ENCODE data around the gene TPCN1.

The TPCN1 gene

GRCh38 chr12:113184098-113184899 lies 37.0 kb upstream of the TPCN1 start:
- FAIRE-seq (no peak), DNase-seq (ENCODE audit: insufficient read length, low spot score) (no peak)
- TF ChIP-seq SPI1 (IDR thresholded peaks at IDR 0.05; ENCODE audit: low read depth, low read length) (0 out of 2 replicates have a peak, but pooled peaks have one; percentile 6), POLR2A (IDR thresholded peaks at IDR 0.05; ENCODE audit: low read depth, low read length) (no peak)

GRCh38 chr12:113184900-113185179 lies 36.4 kb upstream of the TPCN1 start:
- TF ChIP-seq POLR2AphosphoS5 (IDR thresholded peaks at IDR 0.05; ENCODE audit: low read depth, low read length) (no peak), TAF1 (IDR thresholded peaks at IDR 0.05; ENCODE audit: low read depth, low read length) (no peak)
- DNase-seq (ENCODE audit: insufficient read length, low spot score): peak; percentile 87
- FAIRE-seq: peak; percentile 91

- DNase-seq (ENCODE audit: insufficient read length, low spot score) (peak; percentile 63), FAIRE-seq (peak; percentile 90)
- peak; percentile 89 for TF ChIP-seq POLR2A (IDR thresholded peaks at IDR 0.05; ENCODE audit: low read depth, low read length)
- TF ChIP-seq SPI1 (IDR thresholded peaks at IDR 0.05; ENCODE audit: low read depth, low read length): no peak
- peak; percentile 80 for TF ChIP-seq POLR2AphosphoS5 (IDR thresholded peaks at IDR 0.05; ENCODE audit: low read depth, low read length)
- peak; percentile 86 for TF ChIP-seq TAF1 (IDR thresholded peaks at IDR 0.05; ENCODE audit: low read depth, low read length)
- no peak for TF ChIP-seq POU2F2 (IDR thresholded peaks at IDR 0.05; ENCODE audit: low read depth, low read length)
Measured at GRCh38 chr12:113185180-113186032, 35.9 kb upstream of the TPCN1 start, which contains the start of the genes DDX54 and RITA1. TSS of gene DDX54 (minus strand) at chr12:113185478. CDS start at chr12:113185451, 27 bp downstream. TSS of gene RITA1 (plus strand) at chr12:113185721. CDS start at chr12:113186747, 1,026 bp downstream.

GRCh38 chr12:113186033-113186365 lies 35.3 kb upstream of the TPCN1 start:
- no peak for TF ChIP-seq POLR2AphosphoS5 (IDR thresholded peaks at IDR 0.05; ENCODE audit: low read depth, low read length)
- TF ChIP-seq SPI1 (IDR thresholded peaks at IDR 0.05; ENCODE audit: low read depth, low read length): no peak
- TF ChIP-seq POLR2A (IDR thresholded peaks at IDR 0.05; ENCODE audit: low read depth, low read length): no peak
- no peak for FAIRE-seq
- no peak for DNase-seq (ENCODE audit: insufficient read length, low spot score)

GRCh38 chr12:113186666-113187325 lies 34.5 kb upstream of the TPCN1 start:
- FAIRE-seq (no peak), DNase-seq (ENCODE audit: insufficient read length, low spot score) (no peak)
- TF ChIP-seq PAX5 (IDR thresholded peaks at IDR 0.05; ENCODE audit: insufficient read depth, low read length, severe bottlenecking): no peak
- no peak for TF ChIP-seq TAF1 (IDR thresholded peaks at IDR 0.05; ENCODE audit: low read depth, low read length)
- no peak for TF ChIP-seq SPI1 (IDR thresholded peaks at IDR 0.05; ENCODE audit: low read depth, low read length)
- TF ChIP-seq POLR2A (IDR thresholded peaks at IDR 0.05; ENCODE audit: low read depth, low read length): no peak
- no peak for TF ChIP-seq POU2F2 (IDR thresholded peaks at IDR 0.05; ENCODE audit: low read depth, low read length)

GRCh38 chr12:113189361-113189760 lies 31.9 kb upstream of the TPCN1 start:
- TF ChIP-seq POU2F2 (IDR thresholded peaks at IDR 0.05; ENCODE audit: low read depth, low read length) (no peak), POLR2AphosphoS5 (IDR thresholded peaks at IDR 0.05; ENCODE audit: low read depth, low read length) (no peak), SPI1 (IDR thresholded peaks at IDR 0.05; ENCODE audit: low read depth, low read length) (no peak), POLR2A (IDR thresholded peaks at IDR 0.05; ENCODE audit: low read depth, low read length) (no peak), PAX5 (IDR thresholded peaks at IDR 0.05; ENCODE audit: insufficient read depth, low read length, severe bottlenecking) (no peak), TAF1 (IDR thresholded peaks at IDR 0.05; ENCODE audit: low read depth, low read length) (no peak)
- FAIRE-seq (no peak), DNase-seq (ENCODE audit: insufficient read length, low spot score) (no peak)

GRCh38 chr12:113190761-113191160 lies 30.5 kb upstream of the TPCN1 start:
- TF ChIP-seq POU2F2 (IDR thresholded peaks at IDR 0.05; ENCODE audit: low read depth, low read length) (peak; percentile 81), PAX5 (IDR thresholded peaks at IDR 0.05; ENCODE audit: insufficient read depth, low read length, severe bottlenecking) (no peak)
- DNase-seq (ENCODE audit: insufficient read length, low spot score) (no peak), FAIRE-seq (no peak)

- TF ChIP-seq POLR2A (IDR thresholded peaks at IDR 0.05; ENCODE audit: low read depth, low read length) (no peak), POU2F2 (IDR thresholded peaks at IDR 0.05; ENCODE audit: low read depth, low read length) (no peak), TAF1 (IDR thresholded peaks at IDR 0.05; ENCODE audit: low read depth, low read length) (no peak), SPI1 (IDR thresholded peaks at IDR 0.05; ENCODE audit: low read depth, low read length) (no peak), PAX5 (IDR thresholded peaks at IDR 0.05; ENCODE audit: insufficient read depth, low read length, severe bottlenecking) (no peak), POLR2AphosphoS5 (IDR thresholded peaks at IDR 0.05; ENCODE audit: low read depth, low read length) (no peak)
- DNase-seq (ENCODE audit: insufficient read length, low spot score) (no peak), FAIRE-seq (no peak)
Measured at GRCh38 chr12:113191227-113191626, 30.0 kb upstream of the TPCN1 start.

GRCh38 chr12:113194971-113195391 lies 26.3 kb upstream of the TPCN1 start:
- TF ChIP-seq SPI1 (IDR thresholded peaks at IDR 0.05; ENCODE audit: low read depth, low read length) (no peak), TAF1 (IDR thresholded peaks at IDR 0.05; ENCODE audit: low read depth, low read length) (no peak), PAX5 (IDR thresholded peaks at IDR 0.05; ENCODE audit: insufficient read depth, low read length, severe bottlenecking) (no peak), POLR2A (IDR thresholded peaks at IDR 0.05; ENCODE audit: low read depth, low read length) (no peak), POU2F2 (IDR thresholded peaks at IDR 0.05; ENCODE audit: low read depth, low read length) (no peak), POLR2AphosphoS5 (IDR thresholded peaks at IDR 0.05; ENCODE audit: low read depth, low read length) (no peak)
- DNase-seq (ENCODE audit: insufficient read length, low spot score) (no peak), FAIRE-seq (no peak)

- FAIRE-seq: no peak
- no peak for DNase-seq (ENCODE audit: insufficient read length, low spot score)
- no peak for TF ChIP-seq POU2F2 (IDR thresholded peaks at IDR 0.05; ENCODE audit: low read depth, low read length)
- TF ChIP-seq POLR2AphosphoS5 (IDR thresholded peaks at IDR 0.05; ENCODE audit: low read depth, low read length): no peak
- TF ChIP-seq PAX5 (IDR thresholded peaks at IDR 0.05; ENCODE audit: insufficient read depth, low read length, severe bottlenecking): no peak
- no peak for TF ChIP-seq SPI1 (IDR thresholded peaks at IDR 0.05; ENCODE audit: low read depth, low read length)
- TF ChIP-seq TAF1 (IDR thresholded peaks at IDR 0.05; ENCODE audit: low read depth, low read length): no peak
- TF ChIP-seq POLR2A (IDR thresholded peaks at IDR 0.05; ENCODE audit: low read depth, low read length): no peak
Measured at GRCh38 chr12:113195598-113195997, 25.7 kb upstream of the TPCN1 start.
